ENCODE data around the gene NSD2.

NSD2 gene

GRCh38 chr4:1978226-1978625 is 107.0 kb downstream of the NSD2 start:
- Histone ChIP-seq H3K27me3 (ENCODE audit: control insufficient read depth in 1 of 2, insufficient read depth in 2 of 2, low read length in 2 of 2) (no peaks in the 10 kb centered on the region), H3K9ac (ENCODE audit: low read length) (no peak overlapping the region), H3K36me3 (ENCODE audit: insufficient read depth, low read length) (peaks cover 62% of the 10 kb centered on the region), H3K27ac (ENCODE audit: low read depth, low read length) (no peak overlapping the region), H3K4me1 (ENCODE audit: insufficient read depth, low read length) (no peaks in the 10 kb centered on the region), H3K4me3 (ENCODE audit: low read depth in 1 of 2, low read length in 2 of 2) (no peak overlapping the region), H3K9me3 (ENCODE audit: low read length) (no peaks in the 10 kb centered on the region)

- no peaks in the 10 kb centered on the region for H3K4me1 ChIP-seq (ENCODE audit: insufficient read depth, low read length)
- no peak overlapping the region for H3K4me3 ChIP-seq (ENCODE audit: low read depth in 1 of 2, low read length in 2 of 2)
- H3K9ac ChIP-seq (ENCODE audit: low read length) = no peak overlapping the region
- H3K36me3 ChIP-seq (ENCODE audit: insufficient read depth, low read length) = peaks cover 68% of the 10 kb centered on the region
- H3K27ac ChIP-seq (ENCODE audit: low read depth, low read length) = no peak overlapping the region
- H3K9me3 ChIP-seq (ENCODE audit: low read length) = no peaks in the 10 kb centered on the region
- H3K27me3 ChIP-seq (ENCODE audit: control insufficient read depth in 1 of 2, insufficient read depth in 2 of 2, low read length in 2 of 2) = no peaks in the 10 kb centered on the region
Measured at GRCh38 chr4:1978741-1979476, 107.7 kb downstream of the NSD2 start.

GRCh38 chr4:1979477-1980196 is 108.4 kb downstream of the NSD2 start:
- H3K9ac ChIP-seq (ENCODE audit: low read length) = no peak overlapping the region
- peaks cover 72% of the 10 kb centered on the region for H3K36me3 ChIP-seq (ENCODE audit: insufficient read depth, low read length)
- H3K27ac ChIP-seq (ENCODE audit: low read depth, low read length) = no peak overlapping the region
- no peaks in the 10 kb centered on the region for H3K4me1 ChIP-seq (ENCODE audit: insufficient read depth, low read length)
- H3K4me3 ChIP-seq (ENCODE audit: low read depth in 1 of 2, low read length in 2 of 2) = no peak overlapping the region
- no peaks in the 10 kb centered on the region for H3K9me3 ChIP-seq (ENCODE audit: low read length)
- no peaks in the 10 kb centered on the region for H3K27me3 ChIP-seq (ENCODE audit: control insufficient read depth in 1 of 2, insufficient read depth in 2 of 2, low read length in 2 of 2)

DNA sequence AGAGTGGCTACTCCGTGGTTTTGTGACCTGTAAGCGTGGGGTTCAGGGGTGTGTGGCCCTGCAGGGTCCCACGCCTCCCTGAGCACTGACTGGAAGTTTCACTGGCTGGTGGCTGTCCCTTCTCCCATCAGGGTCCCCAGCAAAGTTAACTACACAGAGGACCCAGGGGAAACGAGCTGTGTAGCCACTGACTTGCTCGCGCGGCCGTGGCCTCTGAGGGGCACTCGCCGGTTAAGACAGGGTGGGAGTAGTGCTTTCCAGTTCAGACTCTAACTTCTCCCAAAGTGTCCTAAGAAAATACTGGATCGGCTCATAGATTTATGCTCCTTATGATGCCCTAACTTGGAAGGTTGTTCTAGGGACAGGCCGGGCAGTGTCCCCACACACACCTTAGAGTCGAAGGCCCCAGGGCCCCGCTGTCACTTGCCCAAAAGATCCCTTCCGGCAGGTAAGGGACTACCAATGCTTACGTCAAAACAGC is 109.4 kb downstream of the NSD2 start:
- Histone ChIP-seq H3K27ac (ENCODE audit: low read depth, low read length) (no peak overlapping the region), H3K9ac (ENCODE audit: low read length) (no peak overlapping the region), H3K36me3 (ENCODE audit: insufficient read depth, low read length) (peaks cover 69% of the 10 kb centered on the region), H3K4me1 (ENCODE audit: insufficient read depth, low read length) (no peaks in the 10 kb centered on the region), H3K9me3 (ENCODE audit: low read length) (no peaks in the 10 kb centered on the region), H3K27me3 (ENCODE audit: control insufficient read depth in 1 of 2, insufficient read depth in 2 of 2, low read length in 2 of 2) (no peaks in the 10 kb centered on the region), H3K4me3 (ENCODE audit: low read depth in 1 of 2, low read length in 2 of 2) (no peak overlapping the region)

DNA sequence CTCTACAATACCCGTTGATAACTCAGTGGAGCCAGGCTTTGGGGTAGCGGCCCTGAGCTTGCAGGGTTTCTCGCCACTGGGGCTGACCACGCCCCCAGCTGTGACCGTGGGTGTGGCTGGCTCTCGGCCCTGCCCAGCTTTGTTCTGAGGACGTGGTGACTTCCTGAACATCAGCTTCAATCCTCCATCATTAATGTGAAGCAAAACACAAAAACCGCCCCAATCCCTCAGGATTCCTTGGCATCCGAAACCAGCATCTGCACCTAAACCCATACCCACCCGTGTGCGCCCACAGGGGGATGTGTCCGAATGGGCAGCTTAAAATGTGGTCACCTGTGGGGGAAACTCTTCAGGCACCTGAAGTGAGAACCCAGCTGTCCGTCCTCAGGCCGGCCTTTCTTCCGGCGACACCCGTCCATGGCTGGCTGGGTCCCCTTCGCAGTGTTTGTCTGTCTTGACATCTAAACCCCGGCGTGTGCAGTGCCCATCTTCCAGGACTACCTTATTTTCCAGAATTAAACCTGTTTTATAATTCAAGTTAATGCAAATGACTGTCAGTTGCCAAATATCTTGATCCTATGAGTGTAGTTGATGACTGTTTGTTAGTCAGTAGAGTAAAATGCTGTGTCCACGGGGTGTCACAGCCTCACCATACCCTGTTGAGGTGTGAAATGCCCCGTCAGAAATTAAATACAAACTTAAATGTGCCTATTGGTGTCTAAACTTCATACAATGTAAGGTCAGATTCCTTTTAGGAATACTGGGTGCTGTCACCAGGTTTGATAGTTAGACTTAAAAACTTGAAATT is 110.3 kb downstream of the NSD2 start:
- H3K4me1 ChIP-seq (ENCODE audit: insufficient read depth, low read length) = no peaks in the 10 kb centered on the region
- no peaks in the 10 kb centered on the region for H3K27me3 ChIP-seq (ENCODE audit: control insufficient read depth in 1 of 2, insufficient read depth in 2 of 2, low read length in 2 of 2)
- no peak overlapping the region for H3K9ac ChIP-seq (ENCODE audit: low read length)
- no peaks in the 10 kb centered on the region for H3K9me3 ChIP-seq (ENCODE audit: low read length)
- H3K4me3 ChIP-seq (ENCODE audit: low read depth in 1 of 2, low read length in 2 of 2) = no peak overlapping the region
- no peak overlapping the region for H3K27ac ChIP-seq (ENCODE audit: low read depth, low read length)
- peaks cover 72% of the 10 kb centered on the region for H3K36me3 ChIP-seq (ENCODE audit: insufficient read depth, low read length)

- no peak overlapping the region for H3K9ac ChIP-seq (ENCODE audit: low read length)
- peaks cover 73% of the 10 kb centered on the region for H3K36me3 ChIP-seq (ENCODE audit: insufficient read depth, low read length)
- H3K27ac ChIP-seq (ENCODE audit: low read depth, low read length) = no peak overlapping the region
- no peaks in the 10 kb centered on the region for H3K9me3 ChIP-seq (ENCODE audit: low read length)
- H3K4me3 ChIP-seq (ENCODE audit: low read depth in 1 of 2, low read length in 2 of 2) = no peak overlapping the region
- no peaks in the 10 kb centered on the region for H3K27me3 ChIP-seq (ENCODE audit: control insufficient read depth in 1 of 2, insufficient read depth in 2 of 2, low read length in 2 of 2)
- no peaks in the 10 kb centered on the region for H3K4me1 ChIP-seq (ENCODE audit: insufficient read depth, low read length)
Measured at GRCh38 chr4:1982124-1983052, 111.2 kb downstream of the NSD2 start.

DNA sequence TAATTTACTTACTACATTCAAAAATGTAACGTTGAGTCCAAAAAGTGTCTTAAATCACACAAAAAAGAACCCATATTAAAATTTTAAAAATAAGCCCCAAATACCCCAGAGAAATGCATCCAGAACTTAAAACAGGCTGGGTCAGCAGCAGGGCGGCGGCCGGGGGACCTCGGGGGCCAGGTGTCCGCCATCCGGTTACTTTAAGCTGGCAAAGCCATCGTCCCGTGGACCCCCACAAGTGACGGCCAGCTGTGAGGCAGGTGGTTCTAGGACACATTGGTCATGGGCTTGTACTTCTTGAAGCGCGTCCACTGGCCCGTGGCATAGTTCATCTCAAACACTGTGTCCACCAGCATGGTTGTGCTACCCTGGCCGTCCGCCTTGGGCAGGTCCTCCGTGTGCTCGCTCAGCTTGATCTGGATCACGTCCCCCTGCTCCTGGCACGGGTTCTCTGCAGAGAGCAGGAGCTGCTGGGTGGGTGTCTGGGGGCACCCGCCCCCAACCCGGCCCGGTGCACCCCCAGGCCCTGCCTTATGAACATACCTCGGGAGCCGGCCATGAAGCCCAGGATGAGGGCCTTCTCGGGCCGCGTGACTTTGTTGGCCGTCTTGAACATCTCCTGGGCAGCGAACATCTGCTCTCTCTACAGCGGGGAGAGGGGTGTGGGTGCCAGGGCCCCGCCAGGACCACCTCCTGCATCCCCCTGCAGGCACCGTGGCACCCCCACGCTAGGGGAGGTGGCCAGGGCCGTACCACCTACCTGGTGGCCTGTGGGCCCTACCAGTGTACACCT is 112.1 kb downstream of the NSD2 start:
- Histone ChIP-seq H3K4me1 (ENCODE audit: insufficient read depth, low read length) (no peaks in the 10 kb centered on the region), H3K36me3 (ENCODE audit: insufficient read depth, low read length) (peaks cover 80% of the 10 kb centered on the region), H3K27me3 (ENCODE audit: control insufficient read depth in 1 of 2, insufficient read depth in 2 of 2, low read length in 2 of 2) (no peaks in the 10 kb centered on the region), H3K9me3 (ENCODE audit: low read length) (no peaks in the 10 kb centered on the region), H3K9ac (ENCODE audit: low read length) (no peak overlapping the region), H3K4me3 (ENCODE audit: low read depth in 1 of 2, low read length in 2 of 2) (no peak overlapping the region), H3K27ac (ENCODE audit: low read depth, low read length) (no peak overlapping the region)

- Histone ChIP-seq H3K36me3 (ENCODE audit: insufficient read depth, low read length) (peaks cover 81% of the 10 kb centered on the region), H3K4me1 (ENCODE audit: insufficient read depth, low read length) (no peaks in the 10 kb centered on the region), H3K9ac (ENCODE audit: low read length) (no peak overlapping the region), H3K27me3 (ENCODE audit: control insufficient read depth in 1 of 2, insufficient read depth in 2 of 2, low read length in 2 of 2) (no peaks in the 10 kb centered on the region), H3K27ac (ENCODE audit: low read depth, low read length) (no peak overlapping the region), H3K9me3 (ENCODE audit: low read length) (no peaks in the 10 kb centered on the region), H3K4me3 (ENCODE audit: low read depth in 1 of 2, low read length in 2 of 2) (no peak overlapping the region)
Measured at GRCh38 chr4:1983846-1984405, 112.7 kb downstream of the NSD2 start.

DNA sequence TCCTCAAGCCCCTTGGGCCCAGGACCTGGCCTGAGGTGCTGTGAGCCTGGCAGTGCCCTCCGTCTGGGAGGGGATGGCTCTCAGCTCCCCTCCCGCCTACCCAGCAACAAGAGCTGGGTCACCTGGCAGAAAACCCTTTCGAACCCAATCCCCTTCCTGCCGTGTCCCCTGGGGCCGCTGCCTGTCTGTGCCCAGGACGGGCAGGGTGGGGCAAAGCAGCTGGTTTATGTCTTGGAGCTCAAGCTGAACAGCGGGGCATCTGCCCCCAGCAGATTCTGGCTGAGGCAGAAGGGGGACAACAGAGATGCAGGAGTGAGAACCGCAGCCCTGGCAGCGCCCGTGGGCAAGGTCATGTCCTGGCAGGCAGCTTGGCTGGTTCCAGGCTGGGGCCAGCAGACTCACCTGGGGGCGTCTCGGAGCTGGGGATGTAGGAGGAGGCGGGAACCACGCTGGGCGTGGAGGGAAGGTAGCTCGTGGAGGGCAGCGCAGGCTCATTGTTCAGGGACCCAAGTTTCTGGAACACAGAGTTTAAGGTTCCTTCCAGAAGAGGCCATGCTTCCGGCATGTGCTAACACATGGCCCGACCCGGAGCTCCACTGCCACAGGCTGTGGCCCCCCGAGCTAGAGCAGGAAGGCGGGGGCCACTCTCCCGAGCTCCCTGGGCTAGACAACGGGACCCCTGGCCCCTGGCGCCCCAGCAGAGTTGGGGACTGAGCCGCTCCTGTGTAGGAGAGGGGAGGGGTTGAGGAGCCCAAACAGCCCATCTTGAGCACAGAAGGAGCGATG is 113.4 kb downstream of the NSD2 start:
- Histone ChIP-seq H3K9me3 (ENCODE audit: low read length) (no peaks in the 10 kb centered on the region), H3K27ac (ENCODE audit: low read depth, low read length) (no peak overlapping the region), H3K4me1 (ENCODE audit: insufficient read depth, low read length) (no peaks in the 10 kb centered on the region), H3K36me3 (ENCODE audit: insufficient read depth, low read length) (peaks cover 81% of the 10 kb centered on the region), H3K4me3 (ENCODE audit: low read depth in 1 of 2, low read length in 2 of 2) (no peak overlapping the region), H3K9ac (ENCODE audit: low read length) (no peak overlapping the region), H3K27me3 (ENCODE audit: control insufficient read depth in 1 of 2, insufficient read depth in 2 of 2, low read length in 2 of 2) (no peaks in the 10 kb centered on the region)
